Pons (tissue), 1 donor: Measurements from ENCODE around the gene KCNH8.
"Not testable (repeated sequence)": the region's sequence is repeated elsewhere in the genome, so short reads cannot be mapped to it uniquely, and the experiment has no call there.

Experiments
- DNase-seq: peaks from one replicate; pipeline ENCODE4 v3.0.0-alpha.2; 2016; ENCODE audit warnings: low spot score

KCNH8 gene

GRCh38 chr3:19173945-19174344 lies 25.6 kb downstream of the KCNH8 start:
- no peak for DNase-seq

GRCh38 chr3:19183584-19183983 lies 35.3 kb downstream of the KCNH8 start:
- DNase-seq, result no peak

- no peak for DNase-seq
These were observed 41.8 kb downstream of the KCNH8 start for GRCh38 chr3:19190126-19190525.

GRCh38 chr3:19190602-19191001 lies 42.3 kb downstream of the KCNH8 start:
- no peak for DNase-seq

- no peak for DNase-seq
These were observed 50.8 kb downstream of the KCNH8 start for GRCh38 chr3:19199131-19199530.

GRCh38 chr3:19202303-19202702 lies 54.0 kb downstream of the KCNH8 start:
- DNase-seq, result peak; percentile 99

GRCh38 chr3:19202754-19203153 lies 54.4 kb downstream of the KCNH8 start:
- DNase-seq, result peak; percentile 67

- DNase-seq, result no peak
These were observed 58.2 kb downstream of the KCNH8 start for GRCh38 chr3:19206540-19206939.

- peak; percentile 90 for DNase-seq
These were observed 65.4 kb downstream of the KCNH8 start for GRCh38 chr3:19213603-19214220.

GRCh38 chr3:19215427-19215826 lies 67.1 kb downstream of the KCNH8 start:
- DNase-seq, result no peak

GRCh38 chr3:19216669-19217337 lies 68.5 kb downstream of the KCNH8 start:
- no peak for DNase-seq

GRCh38 chr3:19220311-19220710 lies 72.0 kb downstream of the KCNH8 start:
- no peak for DNase-seq

- DNase-seq, result no peak
These were observed 72.8 kb downstream of the KCNH8 start for GRCh38 chr3:19221081-19221480.

- no peak for DNase-seq
These were observed 78.2 kb downstream of the KCNH8 start for GRCh38 chr3:19226479-19226878.

GRCh38 chr3:19228167-19228566 lies 79.9 kb downstream of the KCNH8 start:
- no peak for DNase-seq

GRCh38 chr3:19229086-19229485 lies 80.8 kb downstream of the KCNH8 start:
- DNase-seq, result no peak

GRCh38 chr3:19229881-19230280 lies 81.6 kb downstream of the KCNH8 start:
- not testable (repeated sequence) for DNase-seq

GRCh38 chr3:19231792-19232461 lies 83.6 kb downstream of the KCNH8 start:
- no peak for DNase-seq

- no peak for DNase-seq
These were observed 84.3 kb downstream of the KCNH8 start for GRCh38 chr3:19232566-19232965.

- DNase-seq, result not testable (repeated sequence)
These were observed 85.8 kb downstream of the KCNH8 start for GRCh38 chr3:19233882-19234784.

GRCh38 chr3:19248143-19248542 lies 99.8 kb downstream of the KCNH8 start:
- no peak for DNase-seq

- DNase-seq, result no peak
These were observed 100.5 kb downstream of the KCNH8 start for GRCh38 chr3:19248767-19249166.
